CD4-positive, alpha-beta T cell treated with Interferon gamma for 1 hour (primary cell): ENCODE data around the gene BRCC3.
"Not testable (repeated sequence)": the region's sequence is repeated elsewhere in the genome, so short reads cannot be mapped to it uniquely, and the experiment has no call there.

ENCODE experiments used
- DNase-seq: peaks from one replicate; pipeline ENCODE4 v3.0.0-alpha.2; 2020

The BRCC3 gene

DNA sequence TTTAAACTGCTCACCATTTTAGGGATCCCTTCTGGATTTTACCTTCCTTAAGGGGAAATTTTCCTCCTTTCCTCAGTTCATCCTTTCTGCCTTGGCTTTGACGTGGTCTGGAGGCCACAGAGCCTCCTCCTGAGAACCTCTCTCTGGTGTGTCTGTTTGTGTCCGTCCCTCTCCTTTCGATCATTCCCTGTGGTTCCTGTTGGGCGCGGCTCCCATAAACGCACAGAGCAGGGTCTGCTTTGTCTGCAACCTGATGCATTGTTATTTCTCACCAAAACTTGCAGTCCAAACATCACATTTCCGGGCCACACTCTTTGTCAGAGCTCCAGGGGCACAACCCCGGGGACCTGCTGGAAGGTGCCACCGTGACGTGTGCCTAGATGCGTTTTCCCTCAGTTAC is 76.9 kb downstream of the BRCC3 start:
- not testable (repeated sequence) for DNase-seq

DNA sequence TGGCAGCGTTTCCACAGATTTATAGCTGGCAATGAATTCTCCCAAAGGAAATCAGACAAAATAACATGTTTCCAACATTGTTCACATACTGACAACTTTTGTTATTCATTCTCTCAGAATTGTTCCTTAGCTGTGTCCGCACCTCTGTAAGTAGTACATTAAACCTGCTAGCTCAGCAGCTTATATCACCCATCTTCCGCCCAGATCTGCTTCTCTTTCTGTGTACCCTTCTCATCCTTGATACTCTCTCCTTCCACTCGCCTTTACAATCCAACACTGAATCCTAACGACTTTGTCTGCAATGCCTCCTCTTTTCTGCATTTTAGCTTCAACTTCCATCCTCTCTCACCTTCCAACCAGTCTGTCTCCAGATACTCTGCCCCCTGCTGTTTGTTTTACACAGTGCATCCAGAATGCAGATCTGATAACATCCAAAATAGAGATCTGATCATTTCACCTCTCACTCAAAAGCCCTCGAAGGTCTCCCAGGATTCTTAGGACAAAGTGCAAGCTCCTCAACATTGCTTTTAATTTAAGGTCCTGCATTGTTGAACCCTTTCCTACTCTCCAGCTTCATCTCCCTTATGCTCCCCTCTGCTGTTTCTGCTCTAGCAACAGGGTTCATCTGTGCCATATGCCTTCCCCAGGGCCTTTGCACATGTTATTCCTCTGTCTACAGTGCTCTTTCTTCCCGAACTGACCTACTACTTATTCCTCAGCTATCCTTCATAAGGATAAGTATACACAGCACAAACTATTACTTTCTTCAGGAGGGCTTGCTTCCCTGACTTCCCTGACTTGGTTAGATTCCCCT is 77.6 kb downstream of the BRCC3 start:
- no peak for DNase-seq

DNA sequence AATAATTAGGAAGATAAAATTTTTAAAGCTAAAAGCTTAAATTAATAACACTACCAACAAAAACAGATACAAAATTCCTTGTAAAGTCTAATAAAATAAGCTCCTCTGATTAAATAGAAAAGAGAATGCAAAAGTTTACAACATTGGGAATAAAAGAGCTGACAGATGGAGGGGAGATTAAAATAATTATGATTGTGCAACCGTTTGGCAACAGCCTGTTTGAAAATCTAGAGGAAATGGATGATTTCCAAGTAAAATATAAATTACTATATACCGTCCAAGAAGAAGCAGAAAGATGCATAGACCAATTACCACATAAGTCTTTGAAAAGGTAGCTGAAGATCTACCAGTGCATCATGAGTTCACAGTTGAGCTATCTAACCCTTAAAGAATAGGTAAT is 98.6 kb downstream of the BRCC3 start:
- no peak for DNase-seq
